Measurements from ENCODE around the gene ADAMTS2.

DNA sequence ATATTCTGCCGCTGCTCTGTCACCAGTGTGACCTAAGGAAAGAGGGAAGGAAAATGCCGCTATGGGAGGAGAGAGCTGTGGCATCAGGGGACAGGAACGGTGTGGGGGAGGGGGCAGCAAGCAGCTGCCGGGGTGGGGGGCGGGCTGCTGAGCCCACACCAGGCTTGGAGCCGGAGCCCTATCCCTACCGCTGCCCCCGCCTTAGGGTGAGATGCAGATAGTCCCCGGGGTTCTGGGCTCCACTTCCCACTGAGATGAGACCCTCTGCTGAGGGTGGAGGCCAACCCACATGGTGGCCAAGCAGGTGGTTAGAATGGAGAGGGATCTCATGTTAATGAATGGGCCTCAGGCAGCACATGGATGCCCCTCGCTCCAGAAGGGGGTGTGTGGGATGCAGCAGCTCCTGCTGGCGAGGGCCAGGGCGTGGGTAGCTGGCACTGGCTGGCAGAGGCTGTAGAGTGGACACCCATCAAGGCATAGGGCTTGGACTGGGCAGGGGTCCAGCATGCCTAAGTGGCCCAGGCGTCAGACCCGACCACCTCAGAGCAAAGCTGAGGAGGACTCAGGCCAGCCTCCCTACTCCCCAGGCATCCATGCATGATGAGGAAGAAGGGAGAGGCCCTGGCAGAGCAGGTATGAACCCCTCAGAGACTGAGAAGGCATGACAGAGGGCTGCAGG lies 153.6 kb downstream of the ADAMTS2 start:
- TF ChIP-seq, protein P1, sequence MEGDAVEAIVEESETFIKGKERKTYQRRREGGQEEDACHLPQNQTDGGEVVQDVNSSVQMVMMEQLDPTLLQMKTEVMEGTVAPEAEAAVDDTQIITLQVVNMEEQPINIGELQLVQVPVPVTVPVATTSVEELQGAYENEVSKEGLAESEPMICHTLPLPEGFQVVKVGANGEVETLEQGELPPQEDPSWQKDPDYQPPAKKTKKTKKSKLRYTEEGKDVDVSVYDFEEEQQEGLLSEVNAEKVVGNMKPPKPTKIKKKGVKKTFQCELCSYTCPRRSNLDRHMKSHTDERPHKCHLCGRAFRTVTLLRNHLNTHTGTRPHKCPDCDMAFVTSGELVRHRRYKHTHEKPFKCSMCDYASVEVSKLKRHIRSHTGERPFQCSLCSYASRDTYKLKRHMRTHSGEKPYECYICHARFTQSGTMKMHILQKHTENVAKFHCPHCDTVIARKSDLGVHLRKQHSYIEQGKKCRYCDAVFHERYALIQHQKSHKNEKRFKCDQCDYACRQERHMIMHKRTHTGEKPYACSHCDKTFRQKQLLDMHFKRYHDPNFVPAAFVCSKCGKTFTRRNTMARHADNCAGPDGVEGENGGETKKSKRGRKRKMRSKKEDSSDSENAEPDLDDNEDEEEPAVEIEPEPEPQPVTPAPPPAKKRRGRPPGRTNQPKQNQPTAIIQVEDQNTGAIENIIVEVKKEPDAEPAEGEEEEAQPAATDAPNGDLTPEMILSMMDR (IDR thresholded peaks at IDR 0.05; ENCODE audit: low read length) = no peak
- TF ChIP-seq EZH2 (IDR thresholded peaks at IDR 0.05; ENCODE audit: borderline replicate concordance, low read length) = no peak

Data from OCI-LY1 (cell line).